ENCODE measurements around the gene CPNE6.
"Not testable (repeated sequence)": the region's sequence is repeated elsewhere in the genome, so short reads cannot be mapped to it uniquely, and the experiment has no call there.

The CPNE6 gene

DNA sequence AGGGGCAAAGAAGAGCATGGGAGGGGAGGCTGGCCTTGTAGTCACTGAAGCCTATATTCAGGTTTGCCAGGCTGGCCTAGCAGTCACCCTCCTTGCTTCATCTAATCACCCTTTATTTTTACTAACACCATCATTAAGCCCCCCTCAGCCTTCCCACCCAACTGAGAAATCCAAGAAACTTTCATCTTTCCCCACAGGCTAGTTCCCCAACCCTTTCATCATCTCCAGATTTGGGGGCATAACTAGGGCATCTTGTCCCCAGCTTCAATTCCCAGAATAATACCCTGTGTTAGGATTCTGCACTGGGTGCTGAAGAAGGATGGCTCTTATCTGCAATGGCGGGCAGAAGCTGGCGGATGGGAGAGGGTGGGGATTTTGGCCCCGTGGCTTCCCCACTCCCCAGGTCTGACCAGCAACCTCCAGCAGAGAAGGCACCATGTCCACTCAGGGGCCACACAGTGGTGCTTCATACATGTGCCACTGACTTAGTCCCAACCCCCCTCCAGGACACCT is 29.7 kb downstream of the CPNE6 start:
- Mint-ChIP-seq H3K36me3 (ENCODE audit: low read depth) (peaks cover 32% of the 10 kb centered on the region), H3K4me3 (no peak overlapping the region), H3K27ac (peak overlapping the region; percentile 66)

DNA sequence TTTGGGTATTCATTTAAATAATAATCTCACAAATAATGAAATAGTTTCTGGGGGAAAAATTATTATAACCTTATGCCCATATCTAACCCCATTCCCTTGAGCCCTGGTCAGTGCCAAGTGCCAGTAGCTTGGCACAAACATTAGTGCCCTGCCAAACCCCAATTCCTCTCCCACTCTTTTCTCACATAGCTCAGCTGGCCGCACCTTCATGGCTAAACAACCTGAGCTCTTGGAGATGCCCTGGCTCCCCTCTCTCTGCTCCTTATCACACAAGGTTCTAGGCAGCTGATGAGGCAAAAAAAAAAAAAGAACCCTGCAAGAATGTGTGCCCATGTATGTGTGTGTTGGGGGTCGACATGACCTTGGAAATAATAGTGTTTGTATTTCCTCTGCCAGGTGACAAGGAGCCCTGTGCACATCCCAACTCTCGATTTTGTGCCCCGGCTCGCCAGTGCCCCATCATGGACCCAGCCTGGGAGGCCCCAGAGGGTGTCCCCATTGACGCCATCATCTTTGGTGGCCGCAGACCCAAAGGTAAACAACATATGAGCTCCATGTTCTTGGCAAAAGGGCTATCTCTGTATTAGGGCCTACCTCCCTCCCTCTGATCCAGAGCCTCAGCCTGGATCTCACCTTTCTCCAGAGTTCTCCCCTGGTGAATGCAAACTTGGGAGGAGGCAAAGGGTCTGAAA is 31.1 kb downstream of the CPNE6 start:
- Mint-ChIP-seq H3K27ac (no peak overlapping the region), H3K4me1 (peaks cover 6% of the 10 kb centered on the region), H3K27me3 (ENCODE audit: low read depth, poor library complexity) (no peaks in the 10 kb centered on the region), H3K4me3 (no peak overlapping the region), H3K36me3 (ENCODE audit: low read depth) (peaks cover 32% of the 10 kb centered on the region), H3K9me3 (peaks cover 14% of the 10 kb centered on the region)
- TF ChIP-seq CTCF (IDR thresholded peaks at IDR 0.05) = no peak
- DNase-seq = no peak

More for the DNA sequence above, 29.7 kb downstream of the CPNE6 start:
- peaks cover 11% of the 10 kb centered on the region for H3K4me1 Mint-ChIP-seq
- peaks cover 14% of the 10 kb centered on the region for H3K9me3 Mint-ChIP-seq
- TF ChIP-seq CTCF (IDR thresholded peaks at IDR 0.05) = no peak
- peaks cover 5% of the 10 kb centered on the region for H3K27me3 Mint-ChIP-seq (ENCODE audit: low read depth, poor library complexity)
- DNase-seq = no peak

- Mint-ChIP-seq H3K9me3 (peaks cover 14% of the 10 kb centered on the region), H3K27ac (peak overlapping the region; percentile 86), H3K36me3 (ENCODE audit: low read depth) (peaks cover 32% of the 10 kb centered on the region), H3K27me3 (ENCODE audit: low read depth, poor library complexity) (no peaks in the 10 kb centered on the region), H3K4me3 (no peak overlapping the region), H3K4me1 (peaks cover 6% of the 10 kb centered on the region)
- no peak for TF ChIP-seq CTCF (IDR thresholded peaks at IDR 0.05)
- no peak for DNase-seq
These were observed 32.1 kb downstream of the CPNE6 start for GRCh38 chr14:24103451-24103850.

- not testable (repeated sequence) for DNase-seq; H3K4me3 Mint-ChIP-seq; H3K27me3 Mint-ChIP-seq (ENCODE audit: low read depth, poor library complexity)
- Mint-ChIP-seq H3K27ac (peak overlapping the region; percentile 88), H3K4me1 (peaks cover 11% of the 10 kb centered on the region), H3K36me3 (ENCODE audit: low read depth) (peaks cover 32% of the 10 kb centered on the region), H3K9me3 (peaks cover 14% of the 10 kb centered on the region)
These were observed 34.4 kb downstream of the CPNE6 start for GRCh38 chr14:24105609-24106239.

- no peak overlapping the region for H3K4me3 Mint-ChIP-seq
- peaks cover 11% of the 10 kb centered on the region for H3K4me1 Mint-ChIP-seq
- no peaks in the 10 kb centered on the region for H3K27me3 Mint-ChIP-seq (ENCODE audit: low read depth, poor library complexity)
- peaks cover 14% of the 10 kb centered on the region for H3K9me3 Mint-ChIP-seq
- DNase-seq = no peak
- no peak overlapping the region for H3K27ac Mint-ChIP-seq
- H3K36me3 Mint-ChIP-seq (ENCODE audit: low read depth) = peaks cover 32% of the 10 kb centered on the region
- TF ChIP-seq CTCF (IDR thresholded peaks at IDR 0.05) = no peak
These were observed 35.4 kb downstream of the CPNE6 start for GRCh38 chr14:24106672-24107271.

GRCh38 chr14:24108336-24108874 is 37.0 kb downstream of the CPNE6 start:
- H3K27ac Mint-ChIP-seq = no peak overlapping the region
- no peak for TF ChIP-seq CTCF (IDR thresholded peaks at IDR 0.05)
- no peaks in the 10 kb centered on the region for H3K27me3 Mint-ChIP-seq (ENCODE audit: low read depth, poor library complexity)
- peaks cover 14% of the 10 kb centered on the region for H3K9me3 Mint-ChIP-seq
- H3K4me3 Mint-ChIP-seq = no peak overlapping the region
- peaks cover 11% of the 10 kb centered on the region for H3K4me1 Mint-ChIP-seq
- H3K36me3 Mint-ChIP-seq (ENCODE audit: low read depth) = peaks cover 19% of the 10 kb centered on the region
- DNase-seq = no peak
